ENCODE measurements around the gene POU6F2.

GRCh38 chr7:39301543-39301942 is 323.8 kb downstream of the POU6F2 start:
- TF ChIP-seq EP300 (IDR thresholded peaks at IDR 0.05; ENCODE audit: borderline replicate concordance) (no peak), TAF1 (IDR thresholded peaks at IDR 0.05; ENCODE audit: low read depth) (no peak), TEAD4 (IDR thresholded peaks at IDR 0.05) (no peak), MAX (IDR thresholded peaks at IDR 0.05) (no peak), USF1 (IDR thresholded peaks at IDR 0.05) (no peak), CREB1 (IDR thresholded peaks at IDR 0.05; ENCODE audit: low read depth) (no peak), NFIC (IDR thresholded peaks at IDR 0.05) (no peak), FOXM1 (IDR thresholded peaks at IDR 0.05; ENCODE audit: borderline replicate concordance, low read depth) (no peak), YY1 (IDR thresholded peaks at IDR 0.05; ENCODE audit: low read depth) (no peak), TCF12 (IDR thresholded peaks at IDR 0.05; ENCODE audit: low read depth) (no peak), ZBTB7A (IDR thresholded peaks at IDR 0.05; ENCODE audit: low read depth) (no peak), CEBPB (IDR thresholded peaks at IDR 0.05) (no peak), RAD21 (IDR thresholded peaks at IDR 0.05; ENCODE audit: low read depth) (no peak), REST (IDR thresholded peaks at IDR 0.05; ENCODE audit: low read depth) (no peak)
